ENCODE data around the gene ATG9A.

Gene ATG9A

GRCh38 chr2:219172231-219173154 lies 56.9 kb downstream of the ATG9A start:
- no peak overlapping the region for H3K27ac ChIP-seq
- TF ChIP-seq CTCF (IDR thresholded peaks at IDR 0.05) (no peak), ZFX (IDR thresholded peaks at IDR 0.05; ENCODE audit: borderline replicate concordance) (no peak)

- H3K27ac ChIP-seq, result peak overlapping the region; percentile 17; the same call in 1 of the 2 replicates
- TF ChIP-seq ZFX (IDR thresholded peaks at IDR 0.05; ENCODE audit: borderline replicate concordance) (no peak), CTCF (IDR thresholded peaks at IDR 0.05) (peak; percentile 86)
Measured at GRCh38 chr2:219171231-219171651, 58.2 kb downstream of the ATG9A start.

- no peak for TF ChIP-seq ZFX (IDR thresholded peaks at IDR 0.05; ENCODE audit: borderline replicate concordance)
- no peak for TF ChIP-seq CTCF (IDR thresholded peaks at IDR 0.05)
- H3K27ac ChIP-seq, result no peak within 1 kb of the TSS
Measured at GRCh38 chr2:219169930-219170654, 59.3 kb downstream of the ATG9A start, which contains the start of gene SLC23A3. Gene SLC23A3, minus strand, starts transcription at chr2:219170029. Its CDS starts 45 bp downstream, at chr2:219169984.

Measured in 22Rv1 (cell line).